Activated CD8-positive, alpha-beta memory T cell treated with anti-CD3 and anti-CD28 coated beads for 48 hours (primary cell): ENCODE measurements around the gene ADCY3.

ENCODE experiments used
- DNase-seq, 3 experiments: peaks; one replicate each; pipeline ENCODE4 v3.0.0-alpha.2; 2020; ENCODE audit warnings: low read depth in 2 of 3, low spot score in 2 of 3

Gene ADCY3

DNA sequence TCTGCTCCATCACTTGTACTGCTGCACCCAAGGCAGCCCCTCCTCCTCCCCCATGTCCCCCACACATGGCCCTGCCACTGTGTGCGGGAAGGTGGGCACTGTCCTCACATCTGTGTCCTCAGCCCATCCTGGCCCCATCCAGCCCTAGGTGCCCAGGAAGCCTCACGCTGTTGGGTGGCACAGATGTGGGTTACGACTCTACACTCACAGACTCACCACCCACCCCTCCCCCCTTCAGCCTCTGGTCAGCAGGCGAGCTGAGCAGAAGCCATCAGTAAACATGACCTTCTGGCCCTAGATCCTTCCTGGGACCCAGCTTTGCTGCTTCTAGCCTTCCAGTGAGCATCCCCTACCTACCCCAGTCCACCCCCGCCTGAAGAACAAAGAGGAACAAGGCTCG, 43.0 kb downstream of the ADCY3 start:
- DNase-seq, result no peak

DNA sequence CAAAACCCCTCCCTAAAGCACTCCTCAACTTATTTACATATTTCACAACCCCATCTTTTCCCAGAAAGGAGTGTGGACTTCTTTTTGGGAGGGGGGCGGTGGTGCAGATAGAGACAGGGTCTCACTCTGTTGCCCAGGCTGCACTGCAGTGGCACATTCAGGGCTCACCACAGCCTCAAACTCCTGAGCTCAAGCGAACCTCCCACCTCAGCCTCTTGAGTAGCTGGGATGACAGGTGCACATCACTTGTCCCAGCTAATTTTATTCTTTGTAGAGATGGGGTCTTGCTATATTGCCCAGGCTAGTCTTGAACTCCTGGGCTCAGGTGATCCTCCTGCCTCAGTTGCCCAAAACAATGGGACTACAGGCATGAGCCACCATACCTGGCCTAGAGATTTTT, 44.1 kb downstream of the ADCY3 start:
- DNase-seq, result no peak

DNA sequence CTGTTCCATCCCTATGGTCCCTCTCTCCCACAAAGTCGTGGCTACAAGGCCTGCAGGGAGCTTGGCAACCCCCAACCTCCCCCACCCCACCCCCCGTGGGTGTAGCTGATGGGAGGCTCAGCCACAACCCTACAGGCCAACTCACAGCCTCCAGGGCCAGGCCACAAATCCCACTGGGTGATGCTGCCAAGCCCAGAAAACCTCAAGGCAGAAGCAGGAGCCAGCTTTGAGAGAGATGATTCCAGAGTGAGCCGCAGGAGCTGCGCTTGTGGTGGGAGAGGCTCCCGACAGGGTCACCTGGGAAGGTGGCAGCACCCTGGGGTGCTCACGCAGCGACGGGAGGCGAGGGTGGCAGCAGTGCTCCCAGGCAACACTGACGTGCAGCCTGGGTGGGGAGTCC, 44.8 kb downstream of the ADCY3 start:
- DNase-seq, result no peak

DNA sequence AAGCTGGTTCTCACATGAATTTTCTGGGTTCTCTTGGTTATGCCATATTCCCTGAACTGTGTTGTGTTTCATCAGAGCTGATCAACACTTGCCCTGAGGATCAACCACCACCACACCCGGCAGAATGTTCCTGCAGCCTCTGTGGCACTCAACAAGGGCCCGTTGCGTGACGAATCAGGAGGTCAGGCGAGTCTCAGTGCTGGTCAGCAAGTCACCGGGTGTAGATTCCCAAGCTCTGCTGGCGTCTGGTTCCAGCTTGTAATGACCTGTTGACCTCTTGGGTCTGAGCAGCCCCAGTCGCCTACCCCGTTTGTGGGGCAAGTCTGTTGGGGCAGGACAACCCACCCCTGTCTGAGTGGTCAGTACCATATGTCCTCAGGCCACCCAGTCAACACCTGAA, 46.0 kb downstream of the ADCY3 start:
- no peak for DNase-seq

DNA sequence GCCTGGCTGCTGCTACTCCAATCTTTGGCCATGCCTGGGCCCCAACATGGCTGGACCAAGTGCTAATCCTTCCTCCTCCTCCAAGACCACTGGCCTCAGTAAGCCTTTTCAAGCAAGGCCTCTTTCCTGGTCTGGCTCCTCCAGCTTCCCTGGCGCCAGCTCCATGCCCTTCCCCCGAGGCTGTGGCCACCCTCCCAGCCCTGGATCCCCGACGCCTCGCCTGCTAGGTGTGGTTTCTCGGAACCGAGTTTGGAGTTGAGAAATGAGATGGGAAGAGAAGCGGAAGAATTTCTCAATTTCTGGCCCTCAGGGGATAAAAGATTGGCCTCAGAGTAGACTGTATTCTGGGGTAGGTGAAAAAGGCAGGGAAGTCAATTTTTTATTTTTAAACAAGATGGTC, 46.4 kb downstream of the ADCY3 start:
- DNase-seq, result no peak

DNA sequence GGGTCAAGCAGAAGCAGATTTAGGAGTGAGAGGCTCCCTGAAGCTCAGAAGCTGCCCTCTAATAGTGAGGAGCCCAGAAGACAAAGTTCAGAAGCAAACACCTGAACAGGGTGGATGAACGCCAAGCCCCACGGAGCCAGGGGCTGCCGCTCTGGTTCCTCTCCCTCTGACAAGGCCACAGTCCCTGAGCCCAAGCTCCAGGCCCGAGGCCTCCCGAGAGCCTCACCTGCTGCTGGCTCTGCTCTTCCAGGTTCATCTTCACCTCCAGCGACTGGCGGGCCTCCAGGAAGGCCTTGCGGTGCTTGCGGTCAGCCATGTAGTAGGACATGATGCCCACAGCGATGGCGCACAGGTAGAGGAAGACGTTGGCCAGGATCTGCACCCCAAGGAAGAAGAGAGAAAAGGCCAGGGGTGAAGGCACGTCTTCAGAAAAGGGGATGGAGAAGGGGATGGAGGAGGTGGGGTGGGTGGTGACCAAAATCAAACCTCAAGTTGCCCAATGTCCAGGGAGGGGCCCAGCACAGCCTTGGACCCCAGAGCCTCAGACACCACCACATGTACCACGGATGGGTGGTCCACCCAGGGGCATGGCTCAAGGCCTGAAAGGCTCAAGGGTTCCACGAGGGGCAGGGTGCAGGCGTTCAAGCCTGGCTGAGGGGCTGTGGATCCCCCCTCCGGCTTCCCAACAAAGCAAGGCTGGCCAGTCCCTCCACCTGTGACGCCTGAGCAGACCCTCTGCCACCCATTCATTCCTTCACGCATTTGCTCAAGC, 47.5 kb downstream of the ADCY3 start:
- DNase-seq, result no peak

DNA sequence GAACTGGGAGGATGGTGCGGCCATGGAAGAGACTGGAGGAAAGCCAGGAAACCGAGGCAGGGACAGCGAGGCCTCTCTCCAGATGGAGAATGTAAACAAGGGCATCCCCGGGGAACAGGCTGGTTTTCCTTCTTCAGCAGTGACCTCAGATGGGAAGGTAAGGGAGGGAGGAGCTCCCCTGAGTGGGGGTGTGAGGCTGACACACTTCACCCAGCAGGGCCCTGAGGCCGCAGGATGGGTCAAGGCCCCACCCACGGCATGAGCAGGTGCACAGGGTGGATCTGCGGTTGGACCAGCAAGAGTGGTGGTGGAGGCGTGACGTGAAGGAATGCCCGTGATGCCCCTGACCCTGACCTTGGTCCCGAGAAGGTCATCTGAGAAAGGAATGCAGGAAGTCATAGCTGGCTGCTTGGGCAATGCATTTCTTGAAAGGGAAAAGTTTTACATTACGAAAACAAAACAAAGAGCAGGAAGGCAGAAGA, 48.1 kb downstream of the ADCY3 start:
- no peak for DNase-seq

DNA sequence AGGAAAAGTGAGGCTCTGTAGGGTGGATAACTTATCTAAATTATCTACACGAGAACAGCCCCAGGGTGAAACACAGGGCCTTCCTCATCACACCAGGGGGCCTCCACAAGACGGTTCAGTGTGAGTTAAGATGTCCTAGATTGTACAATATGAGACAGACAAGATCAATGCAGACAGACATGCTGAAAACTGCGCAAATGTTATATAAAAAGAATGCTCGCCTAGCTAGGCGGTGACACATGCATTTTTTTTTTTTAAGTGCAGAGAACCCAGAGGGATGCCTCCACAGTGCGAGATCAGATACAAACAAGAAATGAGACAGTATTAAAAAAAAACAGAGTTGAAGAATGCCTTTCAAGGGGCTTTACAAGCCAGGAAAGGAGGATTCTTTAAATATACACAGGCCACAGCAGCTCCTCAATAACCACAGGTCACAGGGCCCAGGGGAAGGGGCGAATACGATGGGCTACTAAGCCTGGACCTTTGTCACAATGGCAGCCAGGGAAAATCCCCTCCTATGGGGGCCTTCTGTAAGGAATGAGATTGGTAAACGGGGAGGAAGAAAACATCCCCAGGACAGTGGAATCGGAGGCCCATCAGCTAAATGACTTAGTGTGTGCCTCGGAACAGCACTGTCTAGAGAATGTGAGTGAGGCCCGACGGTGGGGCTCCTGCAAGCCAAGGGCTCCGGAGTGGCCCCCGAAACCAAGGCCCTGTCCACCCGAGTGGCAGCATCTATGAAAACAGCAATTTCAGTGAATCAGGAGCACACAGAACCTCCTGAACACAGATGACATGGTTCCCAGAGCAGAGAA, 48.9 kb downstream of the ADCY3 start:
- no peak for DNase-seq

DNA sequence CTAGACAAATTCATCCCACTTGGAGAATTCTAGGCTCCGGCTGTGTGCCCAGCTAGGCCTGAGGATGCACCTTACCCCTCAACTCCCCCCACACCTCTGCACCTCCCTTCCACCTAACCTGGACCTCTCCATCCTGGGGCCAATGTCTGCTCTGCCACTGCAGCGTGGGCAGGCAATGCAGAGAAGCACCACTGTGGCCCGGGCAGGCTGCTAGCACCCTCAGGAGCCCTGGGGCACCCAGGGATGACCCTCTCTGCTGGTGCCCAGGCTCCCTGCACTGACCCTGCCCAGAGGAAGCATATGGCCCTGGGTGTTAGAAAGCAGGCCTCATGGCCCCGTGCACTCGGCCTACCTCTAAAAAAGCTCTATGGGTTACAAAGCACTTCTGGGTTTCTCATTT, 49.6 kb downstream of the ADCY3 start:
- DNase-seq, result no peak

DNA sequence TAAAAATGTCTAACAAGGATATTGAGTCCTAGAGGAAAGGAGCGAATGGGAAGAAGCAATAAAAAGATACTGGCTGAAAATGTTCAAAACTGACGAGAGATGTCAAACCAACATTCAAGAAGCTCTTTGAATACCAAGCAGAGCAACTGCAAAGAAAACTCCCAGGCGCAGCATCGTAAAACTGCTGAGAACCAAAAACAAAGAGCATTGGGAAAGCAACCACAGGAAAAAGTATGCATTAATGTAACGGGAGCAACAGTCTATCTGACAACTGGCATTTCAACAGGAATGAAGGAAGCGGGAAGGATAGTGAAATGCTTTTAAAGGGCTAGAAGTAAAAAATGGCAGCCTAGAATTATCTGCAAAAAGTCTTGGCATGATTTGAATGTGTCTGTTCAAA, 53.1 kb downstream of the ADCY3 start:
- no peak for DNase-seq

DNA sequence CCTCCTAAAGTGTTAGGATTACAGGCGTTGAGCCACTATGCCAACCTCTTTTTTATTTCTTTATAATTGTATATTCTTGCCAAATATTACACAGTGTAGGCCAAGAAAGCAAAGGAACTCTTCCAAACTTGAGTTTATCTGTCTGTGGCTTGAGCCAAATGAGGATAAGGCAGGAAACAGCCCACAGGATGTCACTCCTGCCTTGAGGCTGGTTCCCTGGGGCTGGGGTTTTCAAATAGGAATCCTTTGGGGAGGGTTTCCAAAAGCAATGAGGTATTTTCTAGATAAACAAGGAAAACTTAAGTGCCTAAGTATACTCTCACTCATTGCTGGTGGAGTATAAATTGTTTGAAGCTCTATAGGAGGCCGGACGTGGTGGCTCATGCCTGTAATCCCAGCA, 56.4 kb downstream of the ADCY3 start:
- DNase-seq, result no peak

DNA sequence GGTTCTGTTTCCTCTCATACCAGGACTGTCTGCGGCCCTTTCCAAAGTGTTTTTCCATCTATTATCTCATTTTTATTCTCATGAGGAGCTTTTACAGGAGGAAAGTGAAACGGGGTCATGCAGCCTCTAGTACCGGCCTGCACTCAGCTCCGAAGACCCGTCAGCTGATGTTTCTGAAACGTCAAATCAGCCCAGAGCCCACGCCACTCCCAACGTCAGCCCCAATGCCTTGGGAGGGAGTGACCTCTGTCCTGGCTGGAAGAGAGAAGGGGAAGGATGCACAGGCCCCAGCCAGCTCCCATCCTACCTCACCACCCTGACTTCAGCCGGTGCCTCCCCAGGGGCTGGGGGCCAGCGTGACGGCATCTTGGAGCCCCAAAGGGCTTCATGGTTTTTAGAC, 58.5 kb downstream of the ADCY3 start:
- DNase-seq, result no peak

DNA sequence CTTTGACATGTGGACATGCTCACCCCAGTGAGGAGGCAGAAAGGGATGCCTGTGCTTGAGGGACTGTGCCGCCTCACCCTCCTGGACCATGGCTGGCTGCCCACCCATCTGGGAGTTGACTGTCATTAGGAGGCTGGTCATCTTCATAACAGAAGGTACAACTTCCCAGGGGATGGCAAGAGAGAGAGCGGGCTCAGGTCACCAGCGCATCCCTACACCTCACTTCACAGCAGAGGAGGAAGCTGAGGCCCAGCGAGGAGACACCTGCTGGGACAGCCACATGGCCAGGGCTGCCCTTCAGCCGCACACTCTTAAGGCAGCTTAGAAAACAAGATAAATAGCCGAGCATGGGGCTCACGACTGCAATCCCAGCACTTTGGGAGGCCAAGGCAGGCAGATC, 59.4 kb downstream of the ADCY3 start:
- no peak for DNase-seq

DNA sequence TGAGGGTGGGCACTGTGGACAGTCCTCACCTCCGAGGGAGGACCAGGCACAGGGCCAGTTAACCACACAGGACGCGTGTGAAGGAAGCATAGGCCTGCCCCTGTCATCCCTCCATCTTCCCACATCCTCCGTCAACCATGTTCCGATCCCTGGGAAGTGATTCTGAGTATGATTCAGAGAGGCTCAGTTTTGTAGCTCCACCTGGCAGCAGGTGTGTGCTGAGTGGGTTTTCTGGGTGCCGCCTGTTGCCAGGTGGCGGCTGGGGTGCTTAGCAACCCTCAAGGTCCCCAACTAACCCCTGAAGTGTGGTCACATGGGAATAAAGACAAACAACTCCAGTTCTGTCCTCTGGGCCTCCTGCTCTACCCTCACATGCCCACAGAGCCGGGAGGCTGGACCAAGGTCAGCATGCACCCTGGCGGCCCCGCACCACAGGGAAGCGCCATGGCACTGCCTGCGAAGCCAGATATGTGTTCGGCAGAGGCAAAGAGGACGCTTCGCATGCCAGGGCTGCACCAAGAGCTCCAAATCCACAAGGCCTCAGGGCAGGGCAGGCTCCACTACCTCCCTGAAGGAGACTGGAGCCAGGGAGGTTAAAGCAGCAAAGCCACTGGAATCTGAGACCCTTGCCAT, 60.0 kb downstream of the ADCY3 start:
- no peak for DNase-seq

DNA sequence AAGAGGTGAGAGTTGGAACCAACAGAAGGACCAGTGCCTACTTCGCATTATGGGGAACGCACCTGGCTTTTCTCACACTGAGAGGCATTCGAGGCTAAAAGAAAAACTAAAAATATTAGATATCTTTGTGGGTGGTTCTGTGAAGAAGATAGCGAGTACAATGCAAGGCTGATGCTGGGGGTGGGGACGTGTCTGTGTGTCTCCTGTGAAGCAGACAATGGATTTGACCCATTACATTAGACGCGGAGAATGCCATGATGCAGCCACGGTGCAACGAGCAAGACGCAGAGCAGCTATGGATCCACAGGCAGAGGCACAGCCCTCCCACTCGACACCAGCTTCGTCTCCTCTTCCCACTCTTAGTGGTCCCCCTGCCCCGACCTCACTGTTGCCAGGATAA, 61.0 kb downstream of the ADCY3 start:
- no peak for DNase-seq

DNA sequence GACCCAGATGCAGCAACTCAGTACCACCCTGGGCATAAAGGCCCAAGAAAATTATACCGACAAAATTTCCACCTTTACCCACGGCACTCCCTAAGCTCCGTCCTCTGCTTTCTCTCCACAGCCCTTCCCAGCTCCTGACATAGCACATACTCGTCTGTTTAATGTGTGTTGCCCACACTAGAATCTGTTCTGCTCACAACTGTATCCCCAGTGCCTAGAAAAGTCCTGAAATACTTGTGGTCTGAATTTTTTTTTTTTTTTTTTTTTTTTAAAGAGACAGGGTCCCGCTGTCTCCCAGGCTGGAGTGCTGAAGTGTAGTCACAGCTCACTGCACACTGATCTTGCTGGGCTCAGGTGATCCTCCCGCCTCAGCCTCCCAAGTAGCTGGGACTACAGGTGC, 62.3 kb downstream of the ADCY3 start:
- DNase-seq, result no peak

DNA sequence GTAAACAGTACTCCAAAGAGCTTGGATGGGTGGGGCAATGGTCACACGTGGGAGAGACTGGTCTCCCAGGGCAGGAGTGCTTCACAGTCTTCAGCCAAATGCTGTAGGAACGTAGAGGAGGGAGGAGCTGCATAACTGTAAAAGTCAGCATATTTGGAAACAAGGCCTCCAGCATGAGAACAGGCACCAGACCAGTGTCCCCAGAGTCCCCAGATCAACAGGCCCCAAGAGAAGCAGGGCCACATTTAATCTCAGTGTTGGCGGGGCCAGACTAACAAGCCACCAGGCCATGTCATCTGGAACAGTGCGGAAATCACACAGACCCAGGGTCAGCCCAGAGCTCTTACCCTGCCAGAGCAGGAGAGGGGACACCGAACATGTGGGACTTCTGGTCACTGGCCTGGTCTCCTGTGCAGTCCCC, 63.2 kb downstream of the ADCY3 start:
- no peak for DNase-seq

DNA sequence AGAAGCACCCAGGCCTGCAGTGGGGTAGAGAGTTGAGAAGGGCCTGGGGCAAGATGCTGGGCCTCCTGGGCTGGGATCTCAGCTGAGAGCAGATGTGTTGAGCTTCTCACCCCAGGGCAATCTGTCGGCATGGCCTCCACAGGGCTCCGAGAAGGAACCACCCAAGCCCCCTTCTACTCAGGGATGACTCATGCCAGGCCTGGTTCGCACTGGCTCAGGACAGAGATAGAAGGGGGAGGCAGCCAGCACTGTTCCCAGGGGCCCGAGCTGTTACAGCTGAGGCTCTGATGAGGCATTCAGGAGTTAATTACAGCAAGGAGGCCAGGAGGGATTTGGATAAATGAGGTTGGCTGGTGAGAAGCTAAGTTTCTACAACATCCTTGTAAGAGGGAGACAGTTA, 64.3 kb downstream of the ADCY3 start:
- DNase-seq, result no peak

DNA sequence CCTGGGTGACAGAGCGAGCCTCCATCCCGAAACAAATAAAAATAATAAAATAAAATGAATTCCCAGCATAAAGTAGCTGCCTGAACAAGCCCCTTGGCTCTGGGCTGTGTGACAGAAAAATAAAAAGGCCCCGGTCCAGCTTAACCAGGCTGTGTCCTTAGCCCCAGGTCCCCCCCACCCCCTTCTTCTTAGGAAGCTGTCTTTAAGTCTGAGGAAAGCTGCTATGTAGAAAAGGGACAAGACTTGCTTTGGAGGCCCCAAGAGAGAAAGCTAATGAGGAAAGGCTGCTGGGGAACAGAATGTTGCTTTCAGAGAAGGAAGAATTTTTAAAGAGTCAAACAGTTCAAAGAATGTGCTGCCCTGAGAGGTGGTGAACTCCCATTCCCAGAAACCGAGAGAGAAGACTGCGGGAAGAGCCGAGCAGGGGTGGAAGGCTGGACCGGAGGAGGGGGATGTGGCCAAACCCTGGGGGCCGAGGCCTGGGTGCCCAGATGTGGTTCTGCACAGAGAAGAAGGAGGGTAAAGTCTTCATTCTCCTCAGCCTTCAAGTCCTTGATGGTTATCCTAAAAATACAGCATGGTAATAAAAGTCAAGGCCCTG, 64.9 kb downstream of the ADCY3 start:
- no peak for DNase-seq

DNA sequence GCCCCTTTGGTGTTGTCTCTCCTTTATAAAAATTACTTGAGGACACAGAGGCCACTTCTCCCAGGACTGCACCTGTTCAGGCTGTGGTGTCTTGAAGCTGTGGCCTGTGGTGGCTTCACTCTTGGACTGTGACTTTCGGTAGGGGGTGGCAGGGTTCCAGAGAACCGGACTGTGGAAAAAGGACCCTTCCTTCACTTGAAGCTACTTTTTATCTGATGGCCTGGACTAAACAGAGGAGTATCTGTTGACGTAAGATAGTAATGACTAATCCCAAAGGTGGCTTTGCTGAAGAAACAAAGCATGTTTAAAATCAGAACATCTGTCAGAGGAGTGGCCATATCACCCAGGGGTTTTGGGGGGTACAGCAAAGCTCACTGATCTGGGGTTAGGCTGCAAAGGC, 66.0 kb downstream of the ADCY3 start:
- no peak for DNase-seq

DNA sequence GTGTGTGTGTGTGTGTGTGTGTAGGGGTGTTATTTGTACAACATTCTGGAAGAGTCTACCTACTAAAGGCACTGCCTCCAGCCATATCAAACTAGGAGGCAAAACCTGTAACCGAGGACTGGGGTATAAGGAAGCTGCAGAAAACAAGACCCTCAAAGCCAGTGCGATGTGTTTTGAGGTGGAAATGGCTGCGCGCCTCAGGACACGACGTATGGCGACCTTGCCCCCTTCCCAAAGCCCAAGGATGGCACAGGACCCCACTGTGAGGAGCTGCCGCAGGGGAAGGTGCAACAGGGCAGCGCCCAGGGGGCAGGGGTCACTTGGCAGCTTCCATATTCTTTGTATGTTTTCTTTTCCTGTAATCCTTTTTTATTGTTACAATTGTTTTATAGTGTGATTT, 67.0 kb downstream of the ADCY3 start:
- no peak for DNase-seq
